Activated naive CD4-positive, alpha-beta T cell (primary cell): ENCODE measurements around the gene RABGAP1L.
"Not testable (repeated sequence)": the region's sequence is repeated elsewhere in the genome, so short reads cannot be mapped to it uniquely, and the experiment has no call there.

Experiments
- DNase-seq, 4 experiments: peaks; one replicate each; lab custom pipeline; 2025; lab: John Stamatoyannopoulos, UW

RABGAP1L gene

DNA sequence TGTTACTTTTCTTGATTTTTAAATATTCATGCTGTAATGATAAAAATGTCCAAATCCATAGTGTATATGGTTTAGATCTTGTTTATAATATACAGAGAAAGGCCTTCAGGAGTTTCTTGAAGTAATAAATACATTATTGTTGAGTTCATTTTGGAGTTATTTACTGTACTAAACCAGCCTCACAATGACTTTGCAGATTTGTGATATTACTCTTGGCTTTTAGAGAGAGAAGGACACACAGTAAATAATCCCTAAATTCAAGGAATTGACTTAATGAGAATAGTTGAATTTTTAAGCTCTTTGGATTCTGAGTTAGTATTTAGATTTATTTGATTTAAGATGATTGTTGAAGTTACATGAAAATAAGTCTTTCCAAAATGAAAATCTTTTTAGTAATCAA lies 38.9 kb downstream of the RABGAP1L start:
- DNase-seq: no peak

DNA sequence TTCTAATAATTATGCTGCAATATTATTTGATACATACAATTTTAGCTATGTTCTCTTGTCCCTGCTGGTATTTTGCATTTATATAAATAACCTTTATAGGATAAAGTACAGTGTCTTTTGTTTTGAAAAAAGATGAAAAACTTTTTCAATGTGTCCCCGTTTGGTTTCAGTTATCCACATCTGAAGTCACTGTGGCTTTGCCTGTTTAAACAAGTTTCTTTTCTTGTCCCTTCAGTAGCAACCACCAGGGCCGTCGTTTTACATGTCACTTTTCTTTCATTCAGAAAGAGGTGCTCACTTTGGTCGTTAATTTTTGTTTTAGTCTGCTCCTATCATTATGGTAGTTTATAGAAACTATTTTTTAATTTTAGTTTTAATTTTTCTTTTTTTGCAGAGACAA lies 41.4 kb downstream of the RABGAP1L start:
- no peak for DNase-seq

DNA sequence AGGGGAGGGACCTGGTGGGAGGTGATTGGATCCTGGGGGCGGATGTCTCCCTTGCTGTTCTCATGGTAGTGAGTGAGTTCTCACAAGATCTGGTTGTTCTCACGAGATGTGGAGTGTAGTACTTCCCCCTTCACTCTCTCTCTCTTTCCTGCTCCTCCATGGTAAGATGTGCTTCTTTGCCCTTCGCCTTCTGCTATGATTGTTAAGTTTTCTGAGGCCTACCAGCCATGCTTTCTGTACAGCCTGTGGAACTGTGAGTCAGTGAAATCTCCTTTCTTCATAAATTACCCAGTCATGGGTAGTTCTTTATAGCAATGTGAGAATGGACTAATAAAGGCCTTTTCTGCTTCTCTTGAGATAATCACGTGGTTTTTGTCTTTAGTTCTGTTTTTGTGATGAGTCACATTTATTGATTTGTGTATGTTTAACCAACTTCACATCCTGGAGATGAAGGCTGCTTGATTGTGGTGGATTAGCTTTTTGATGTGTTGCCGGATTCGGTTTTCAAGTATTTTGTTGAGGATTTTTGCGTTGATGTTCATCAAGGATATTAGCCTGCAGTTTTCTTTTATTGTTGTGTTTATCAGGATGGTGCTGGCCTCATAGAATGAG lies 45.5 kb downstream of the RABGAP1L start:
- no peak for DNase-seq

DNA sequence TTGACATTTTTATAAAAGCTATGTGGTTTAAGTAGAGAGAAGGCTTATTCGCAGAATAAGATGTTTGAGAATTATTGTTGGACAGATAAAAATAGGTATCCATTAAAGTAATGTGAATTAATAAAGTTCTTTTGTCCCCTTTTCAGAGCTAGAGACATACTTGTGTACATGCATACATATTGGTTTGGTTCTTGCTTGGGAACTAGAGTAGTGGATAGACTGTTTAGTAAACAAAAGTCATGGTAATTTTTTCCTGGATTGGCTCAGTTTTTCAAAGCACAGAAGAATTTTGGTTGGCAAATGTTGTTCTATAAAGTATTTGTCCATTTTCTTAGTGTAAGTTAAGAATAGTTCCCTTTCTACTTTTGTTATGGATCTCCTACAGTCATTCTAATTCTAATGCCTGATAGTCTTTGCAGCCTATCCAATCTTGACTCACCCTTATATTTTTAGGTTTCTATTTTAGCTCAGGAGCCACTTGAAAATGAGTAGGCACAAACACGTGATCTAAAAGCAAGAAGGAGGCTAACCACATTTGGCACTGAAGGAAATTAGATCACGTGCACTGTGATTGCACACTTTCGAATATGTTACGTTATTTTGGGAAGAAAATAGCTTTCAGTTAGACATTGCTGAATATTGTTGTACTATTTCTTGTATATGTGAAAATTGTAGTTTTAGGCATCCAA lies 47.0 kb downstream of the RABGAP1L start:
- no peak for DNase-seq

DNA sequence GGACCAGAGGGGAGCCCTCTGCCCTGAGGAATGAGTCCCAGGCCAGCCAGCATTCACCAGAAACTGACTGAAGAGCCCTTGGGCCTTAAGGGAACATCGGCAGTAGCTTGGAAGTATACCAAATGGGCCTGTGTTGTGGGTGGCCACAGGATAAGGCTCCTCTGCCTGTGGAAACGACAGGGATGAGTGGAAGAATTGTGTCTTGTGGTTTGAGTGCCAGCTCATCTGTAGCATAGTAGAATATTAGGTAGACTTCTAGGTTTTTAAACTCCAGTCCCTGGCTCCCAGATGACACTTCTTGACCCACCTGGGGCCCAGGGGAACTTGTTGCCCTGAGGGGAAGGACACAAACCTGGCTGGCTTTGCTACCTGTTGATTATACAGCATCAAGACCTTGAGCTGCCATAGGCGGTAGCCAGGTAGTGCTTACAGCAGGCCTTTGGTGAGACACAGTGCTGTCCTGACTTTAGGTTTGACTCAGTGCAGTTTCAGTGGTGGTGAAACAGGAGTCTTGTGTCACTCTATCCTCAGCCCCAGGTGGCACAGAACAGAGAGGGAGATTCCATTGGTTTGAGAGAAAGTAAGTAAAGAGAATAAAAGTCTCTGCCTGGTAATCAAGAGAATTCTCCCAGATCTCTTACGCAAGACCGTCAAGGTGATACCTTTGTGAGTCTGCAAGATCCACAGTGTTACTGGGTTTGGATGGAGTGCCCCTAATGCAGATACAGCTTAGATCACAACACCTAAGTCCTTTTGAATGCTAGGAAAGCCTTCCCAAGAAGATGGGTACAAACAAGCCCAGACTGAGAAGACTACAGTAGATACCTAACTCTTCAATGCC lies 50.2 kb downstream of the RABGAP1L start:
- DNase-seq: no peak

DNA sequence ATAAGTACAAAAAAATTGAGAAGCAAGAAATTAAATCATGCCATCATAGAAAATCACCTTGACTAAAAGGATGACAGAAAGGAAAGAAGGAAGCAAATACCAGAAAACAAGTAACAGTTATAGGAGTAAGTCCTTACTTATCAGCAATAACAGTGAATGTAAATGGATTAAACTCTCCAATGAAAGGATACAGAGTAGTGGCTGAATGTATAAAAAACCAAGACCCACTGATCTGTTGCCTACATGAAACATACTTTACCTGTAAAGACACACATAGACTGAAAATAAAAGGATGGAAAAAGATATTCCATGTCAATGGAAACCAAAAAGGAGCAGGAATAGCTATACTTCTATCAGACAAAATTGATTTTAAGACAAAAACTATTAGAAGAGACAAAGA lies 52.2 kb downstream of the RABGAP1L start:
- DNase-seq: no peak

DNA sequence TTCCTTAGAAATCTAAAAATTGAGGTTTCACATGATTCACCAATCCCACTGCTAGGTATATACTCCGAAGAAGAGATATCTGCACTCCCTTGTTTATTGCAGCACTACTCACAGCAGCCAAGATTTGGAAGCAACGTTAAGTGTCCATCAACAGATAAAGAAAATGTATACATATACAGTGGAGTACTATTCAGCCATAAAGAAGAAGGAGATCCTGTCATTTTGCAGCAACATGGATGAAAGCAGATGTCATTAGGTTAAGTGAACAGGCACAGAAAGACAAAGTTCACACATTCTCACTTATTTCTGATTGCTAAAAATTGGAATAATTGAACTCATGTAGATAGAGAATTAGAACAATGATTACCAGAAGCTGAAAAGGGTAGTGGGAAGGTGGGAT lies 56.4 kb downstream of the RABGAP1L start:
- no peak for DNase-seq

DNA sequence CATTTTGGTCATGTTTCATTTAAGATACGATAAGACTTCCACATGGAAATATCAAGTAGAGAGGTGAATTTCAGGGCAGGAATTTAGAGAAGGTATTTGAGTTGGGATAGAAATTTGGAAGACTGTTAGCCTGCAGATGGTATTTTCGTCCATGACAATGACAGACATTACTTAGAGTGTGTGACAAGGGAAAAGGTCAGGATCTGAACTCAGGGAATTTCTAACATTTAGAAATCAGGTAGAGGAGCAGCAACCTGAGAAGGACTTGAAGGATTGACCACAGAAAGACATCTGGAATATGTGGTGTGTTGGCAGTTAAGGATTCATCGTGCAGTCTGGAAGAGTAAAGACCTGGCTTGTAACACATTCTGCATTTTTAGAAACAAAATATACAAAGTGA lies 57.9 kb downstream of the RABGAP1L start:
- DNase-seq: no peak

DNA sequence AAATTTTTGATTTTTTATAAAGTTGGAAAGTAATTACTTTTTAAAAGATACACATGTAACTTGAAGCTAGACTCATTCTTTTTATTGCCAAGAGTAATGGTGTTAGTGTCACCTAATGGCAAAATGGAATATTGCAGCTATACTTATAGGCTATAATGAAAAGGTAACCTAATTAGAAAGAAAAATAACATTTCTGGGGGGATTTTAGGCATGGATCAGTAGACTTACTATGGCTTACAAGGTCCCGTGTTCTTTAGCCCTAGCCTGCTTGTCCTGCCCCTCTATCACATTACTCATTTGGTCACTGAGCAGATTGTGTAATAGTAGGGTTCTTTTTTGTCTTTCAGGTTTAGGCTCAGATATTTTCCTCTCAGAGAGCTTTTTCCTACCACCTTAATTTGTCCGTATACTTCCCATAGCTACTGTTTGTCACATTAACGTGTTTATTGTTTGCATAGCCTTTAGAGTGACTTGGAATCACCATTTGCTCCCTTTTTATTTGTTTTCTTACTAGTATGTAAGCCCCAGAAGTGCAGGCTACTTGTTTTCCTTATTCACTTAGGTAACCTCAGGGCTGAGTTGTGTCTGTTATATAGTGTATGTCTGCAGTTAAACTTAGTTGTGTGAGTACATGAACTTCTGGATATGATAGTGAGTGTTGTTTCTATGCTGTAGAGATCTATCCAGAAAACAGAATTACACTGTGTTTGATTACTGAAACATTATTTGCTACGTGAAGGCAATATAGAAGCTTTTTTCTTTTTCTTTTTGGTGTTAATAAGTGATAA lies 58.7 kb downstream of the RABGAP1L start:
- no peak for DNase-seq

DNA sequence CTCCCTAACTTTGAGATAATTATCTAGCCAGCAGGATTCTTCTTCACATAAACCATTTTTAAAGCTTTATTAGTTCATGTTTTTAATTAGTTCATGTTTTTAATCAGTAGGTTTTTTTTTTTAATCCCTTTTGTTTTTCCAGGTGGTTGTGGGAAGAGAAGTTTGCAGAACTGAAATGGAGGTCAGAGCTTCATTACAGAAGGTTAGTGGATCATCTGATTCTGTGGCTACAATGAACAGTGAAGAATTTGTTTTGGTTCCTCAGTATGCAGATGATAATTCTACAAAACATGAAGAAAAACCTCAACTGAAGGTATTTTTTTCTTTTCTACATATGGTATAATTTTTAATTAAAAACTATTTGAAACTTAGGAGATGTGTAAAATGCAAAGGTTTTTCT lies 59.7 kb downstream of the RABGAP1L start:
- no peak for DNase-seq

DNA sequence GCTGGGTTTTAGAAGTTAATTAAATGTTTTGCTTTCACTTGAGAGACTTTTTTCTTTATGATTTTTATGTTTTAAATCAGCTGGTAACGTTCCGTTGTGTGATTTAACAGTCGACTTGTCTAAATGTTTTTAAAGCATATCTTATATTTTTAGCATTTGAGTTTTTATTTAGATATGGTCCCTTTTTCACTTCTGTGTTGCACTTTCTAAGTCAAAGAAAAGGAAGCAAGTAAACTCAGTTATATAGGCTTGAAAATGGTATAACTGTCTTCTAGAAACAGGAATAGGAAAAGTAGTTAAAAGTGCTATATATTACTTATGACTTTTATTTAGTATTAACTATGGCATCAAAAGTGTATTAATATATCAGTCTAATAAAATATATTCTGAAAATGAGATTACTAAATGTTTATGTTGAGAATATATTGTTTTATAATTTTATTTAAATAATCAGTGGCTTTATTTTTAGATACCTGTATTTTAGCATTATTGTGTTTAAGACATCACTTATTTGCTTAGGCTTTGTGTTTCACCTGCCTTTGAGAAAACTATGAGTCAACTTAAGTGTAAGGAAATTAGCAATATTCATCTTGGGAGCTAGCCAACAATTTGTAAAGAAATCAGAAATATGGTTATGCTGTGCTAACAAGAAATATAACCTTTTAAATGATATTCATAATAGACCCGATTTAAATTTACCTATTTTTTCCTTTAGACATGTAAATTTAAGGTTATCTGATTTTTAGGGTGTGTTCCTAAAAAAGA lies 60.5 kb downstream of the RABGAP1L start:
- no peak for DNase-seq

DNA sequence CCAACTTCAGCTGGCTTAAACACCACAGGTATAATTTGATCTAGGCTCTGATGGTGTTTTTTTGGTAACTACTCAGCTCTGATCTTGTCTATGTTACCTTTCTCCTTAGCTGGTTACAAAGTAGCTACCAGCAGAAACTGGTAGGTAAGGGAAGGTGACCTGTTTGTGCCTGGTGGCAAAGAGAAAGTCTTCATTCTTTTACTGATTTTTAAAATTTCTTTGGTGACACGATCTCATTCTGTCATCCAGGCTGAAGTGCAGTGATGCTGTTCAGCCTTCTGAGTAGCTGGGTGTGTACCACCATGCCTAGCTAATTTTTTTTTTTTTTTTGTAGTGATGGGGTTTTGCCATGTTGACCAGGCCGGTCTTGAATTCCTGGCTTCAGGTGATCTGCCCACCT lies 62.4 kb downstream of the RABGAP1L start:
- no peak for DNase-seq

DNA sequence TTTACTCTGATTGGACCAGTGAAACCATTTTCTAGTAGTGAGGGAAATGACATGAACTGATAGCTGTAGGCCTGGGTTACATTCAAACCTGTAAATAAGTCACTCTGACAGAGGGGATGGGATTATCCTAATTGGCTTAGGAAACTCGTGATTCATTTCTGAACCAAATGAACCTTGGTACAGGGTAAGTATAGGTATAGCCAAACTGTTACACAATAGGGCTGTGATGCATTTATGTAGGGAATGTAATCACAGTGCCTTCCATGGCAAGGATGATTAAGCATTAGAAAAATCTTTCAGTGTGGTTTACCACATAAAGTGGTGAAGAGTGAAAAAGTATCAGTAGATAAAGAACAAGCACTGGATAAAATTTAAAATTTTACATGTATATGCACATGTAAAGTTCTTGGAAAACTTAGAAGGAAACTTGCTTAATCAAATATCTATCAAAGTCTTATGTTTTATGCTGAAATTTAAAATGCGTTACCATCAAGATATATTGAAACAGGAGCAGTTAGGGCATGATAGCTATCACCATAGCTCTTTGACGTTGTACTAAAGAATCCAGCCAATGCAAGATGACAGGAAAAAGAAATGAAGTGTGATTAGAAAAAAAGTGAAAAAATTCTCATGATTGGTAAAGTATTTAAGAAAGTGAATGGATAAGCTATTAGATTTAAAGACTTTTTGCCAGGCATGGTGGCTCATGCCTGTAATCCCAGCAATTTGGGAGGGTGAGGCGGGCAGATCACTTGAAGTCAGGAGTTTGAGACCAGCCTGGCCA lies 63.0 kb downstream of the RABGAP1L start:
- DNase-seq: no peak

DNA sequence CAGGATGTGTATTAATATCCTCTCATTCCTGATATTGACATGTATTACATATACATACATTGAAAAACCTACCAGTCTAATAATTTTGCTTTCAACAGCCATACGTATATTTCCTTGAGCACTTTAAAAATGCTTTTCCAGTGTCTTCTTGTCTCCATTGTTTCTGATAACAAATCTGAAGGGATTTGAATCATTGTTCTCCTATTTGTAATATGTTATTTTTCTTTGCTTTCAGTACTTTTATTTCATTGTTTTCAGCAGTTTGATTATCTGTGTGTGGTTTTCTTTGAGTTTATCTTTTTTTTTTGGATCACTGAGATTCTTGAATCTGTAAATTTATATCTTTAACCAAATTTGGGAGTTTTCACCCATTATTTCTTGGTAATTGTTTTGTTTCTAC lies 65.3 kb downstream of the RABGAP1L start:
- no peak for DNase-seq

DNA sequence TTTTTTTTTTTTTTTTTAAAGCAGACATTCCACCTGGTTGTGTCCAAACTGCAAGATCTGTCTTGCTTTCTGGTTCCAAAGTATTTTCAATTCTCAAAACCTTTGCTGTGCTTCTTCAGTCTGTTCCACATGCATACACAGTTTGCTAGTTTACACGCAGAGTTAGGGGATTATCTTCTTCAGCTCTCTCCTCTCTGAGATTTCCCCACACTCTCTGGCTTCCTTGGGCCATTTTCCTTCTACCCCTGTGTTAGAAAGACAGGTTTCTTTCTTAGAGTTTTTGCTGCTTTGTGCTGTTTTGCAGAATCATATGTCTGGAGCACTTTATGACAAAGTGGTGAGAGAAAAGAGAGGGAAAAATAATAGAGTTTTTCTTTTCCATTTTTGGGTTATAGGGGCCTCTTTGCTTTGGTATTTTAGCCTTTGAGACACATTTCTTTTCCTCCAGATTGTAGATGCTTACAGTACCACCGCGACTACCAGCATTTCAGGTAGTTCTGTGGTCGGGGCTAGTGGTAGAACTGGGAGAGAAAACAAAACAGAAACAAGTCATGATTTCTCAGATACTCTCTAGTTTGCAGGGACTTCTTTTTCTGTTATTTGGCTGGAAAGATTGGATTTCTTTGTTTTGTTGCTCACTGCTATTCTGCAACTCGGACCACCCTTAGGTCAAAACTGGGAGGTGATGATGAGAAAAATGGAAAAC lies 66.3 kb downstream of the RABGAP1L start:
- DNase-seq: no peak

DNA sequence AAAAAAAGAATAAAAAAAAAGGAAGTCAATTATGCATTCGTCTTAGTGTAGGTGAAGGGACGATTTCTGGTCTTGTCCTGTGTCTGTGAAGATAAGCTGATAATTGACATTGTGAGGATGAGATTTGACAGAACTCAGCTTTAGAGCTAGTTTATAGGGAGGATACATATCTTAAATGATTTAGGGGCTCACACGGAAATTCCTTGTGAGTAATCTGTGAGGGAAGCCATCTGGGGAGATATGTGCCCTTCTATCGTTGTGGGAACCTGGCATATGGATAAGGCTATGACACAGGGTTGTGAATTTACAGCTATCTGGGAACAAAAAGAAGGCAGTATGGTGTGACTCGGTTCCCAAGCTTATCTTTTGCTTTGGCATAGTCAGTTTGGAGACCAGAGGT lies 71.1 kb downstream of the RABGAP1L start:
- no peak for DNase-seq

DNA sequence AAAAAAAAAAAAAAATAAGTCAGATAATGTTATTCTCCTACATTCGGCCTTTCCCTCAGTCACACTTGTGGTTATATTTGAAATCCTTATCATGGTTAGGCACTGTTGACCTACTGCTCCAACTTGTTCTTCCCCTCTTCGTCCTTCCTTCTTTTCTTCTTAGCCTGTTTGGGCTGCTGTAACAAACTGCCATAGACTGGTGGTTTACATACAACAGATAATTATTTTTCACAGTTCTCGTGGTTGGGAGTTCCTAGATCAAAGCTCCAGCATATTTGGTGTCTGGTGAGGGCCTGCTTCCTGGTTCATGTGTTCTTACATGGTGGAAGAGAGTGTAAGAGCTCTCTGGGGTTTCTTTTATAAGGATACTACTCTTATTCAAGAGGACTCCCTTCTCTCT lies 73.4 kb downstream of the RABGAP1L start:
- DNase-seq: no peak

DNA sequence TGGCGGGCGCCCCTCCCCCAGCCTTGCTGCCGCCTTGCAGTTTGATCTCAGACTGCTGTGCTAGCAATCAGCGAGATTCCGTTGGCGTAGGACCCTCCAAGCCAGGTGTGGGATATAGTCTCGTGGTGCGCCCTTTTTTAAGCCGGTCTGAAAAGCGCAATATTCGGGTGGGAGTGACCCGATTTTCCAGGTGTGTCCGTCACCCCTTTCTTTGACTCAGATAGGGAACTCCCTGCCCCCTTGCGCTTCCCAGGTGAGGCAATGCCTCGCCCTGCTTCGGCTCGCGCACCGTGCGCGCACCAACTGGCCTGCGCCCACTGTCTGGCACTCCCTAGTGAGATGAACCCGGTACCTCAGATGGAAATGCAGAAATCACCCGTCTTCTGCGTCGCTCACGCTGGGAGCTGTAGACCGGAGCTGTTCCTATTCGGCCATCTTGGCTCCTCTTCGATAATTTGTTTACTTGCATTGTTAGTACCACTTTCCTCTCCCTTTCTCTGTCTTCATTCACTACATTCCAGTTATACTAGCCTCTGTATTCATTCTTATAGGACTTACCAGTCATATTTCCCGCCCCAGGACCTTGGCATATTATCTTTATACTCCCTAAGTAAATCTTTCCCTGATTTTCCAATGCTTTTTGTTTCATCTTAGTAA lies 79.7 kb downstream of the RABGAP1L start:
- not testable (repeated sequence) for DNase-seq

DNA sequence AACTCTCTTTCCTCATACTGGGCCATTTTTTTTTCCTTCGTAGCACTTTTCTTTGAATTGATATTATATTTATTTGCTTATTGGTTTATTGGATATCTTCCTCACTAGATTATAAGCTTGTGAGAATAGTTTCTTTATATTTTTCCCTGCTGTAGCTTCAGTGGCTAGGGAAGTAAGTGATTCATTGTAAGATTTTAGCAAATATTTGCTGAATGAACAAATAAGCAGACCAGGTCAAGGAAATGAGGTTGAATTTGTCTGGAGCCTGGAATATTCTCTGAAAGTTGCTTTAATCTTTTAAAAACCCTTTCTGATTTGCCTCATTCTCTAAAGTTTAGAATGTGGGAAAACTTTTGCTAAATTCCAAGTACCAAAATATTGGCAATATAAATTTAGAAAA lies 80.2 kb downstream of the RABGAP1L start:
- no peak for DNase-seq

DNA sequence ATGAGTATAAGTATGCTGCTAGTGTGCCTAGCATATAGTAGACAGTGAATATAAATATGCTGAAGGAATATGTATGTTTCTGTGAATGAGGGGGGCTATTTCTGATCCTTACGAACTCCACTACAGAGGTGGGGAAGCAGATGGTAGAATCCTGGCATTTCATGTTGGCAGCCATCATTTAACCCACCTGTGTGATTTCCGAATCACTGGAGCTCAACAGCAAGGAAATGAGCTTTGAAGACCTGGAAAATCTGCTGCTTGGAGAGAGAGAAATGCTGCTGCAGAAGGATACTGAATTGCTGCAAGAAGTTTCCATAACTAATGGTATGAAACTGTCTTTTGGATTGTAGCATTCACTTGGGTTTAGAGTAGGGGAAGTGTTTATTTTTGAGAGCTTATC lies 83.5 kb downstream of the RABGAP1L start:
- DNase-seq: no peak
